HG03095 (cell line): ENCODE results near the gene CNDP2.

Experiments
- ATAC-seq: cut with Tn5 transposase; IDR thresholded peaks from one replicate; pipeline ENCODE4 v1.9.1; 2021; ENCODE audit warnings: moderate library complexity; ENCODE audit not compliant: unreplicated experiment

The CNDP2 gene

GRCh38 chr18:74532511-74533025 is 36.4 kb downstream of the CNDP2 start:
- ATAC-seq: no peak

- no peak for ATAC-seq
Observed at GRCh38 chr18:74533666-74534065, 37.5 kb downstream of the CNDP2 start.

- no peak for ATAC-seq
Observed at GRCh38 chr18:74534150-74534969, 38.2 kb downstream of the CNDP2 start, which contains the start of gene CNDP1. Gene CNDP1, plus strand, starts transcription at chr18:74534500. Its CDS starts 168 bp downstream, at chr18:74534668.

- ATAC-seq: peak; percentile 64
Observed at GRCh38 chr18:74534981-74535649, 39.0 kb downstream of the CNDP2 start.

- no peak for ATAC-seq
Observed at GRCh38 chr18:74539289-74539688, 43.1 kb downstream of the CNDP2 start.

GRCh38 chr18:74540652-74541421 is 44.7 kb downstream of the CNDP2 start:
- ATAC-seq: no peak

- ATAC-seq: no peak
Observed at GRCh38 chr18:74541703-74542555, 45.8 kb downstream of the CNDP2 start.

GRCh38 chr18:74544898-74545297 is 48.7 kb downstream of the CNDP2 start:
- no peak for ATAC-seq

- ATAC-seq: no peak
Observed at GRCh38 chr18:74546007-74546406, 49.8 kb downstream of the CNDP2 start.

- no peak for ATAC-seq
Observed at GRCh38 chr18:74546751-74547530, 50.8 kb downstream of the CNDP2 start.

- ATAC-seq: no peak
Observed at GRCh38 chr18:74547860-74548259, 51.7 kb downstream of the CNDP2 start.

- ATAC-seq: no peak
Observed at GRCh38 chr18:74549591-74550104, 53.5 kb downstream of the CNDP2 start.

GRCh38 chr18:74550886-74551285 is 54.7 kb downstream of the CNDP2 start:
- ATAC-seq: no peak

GRCh38 chr18:74551452-74551851 is 55.3 kb downstream of the CNDP2 start:
- no peak for ATAC-seq

- ATAC-seq: peak; percentile 99
Observed at GRCh38 chr18:74551936-74552555, 55.9 kb downstream of the CNDP2 start.

- no peak for ATAC-seq
Observed at GRCh38 chr18:74556126-74556525, 60.0 kb downstream of the CNDP2 start.

- no peak for ATAC-seq
Observed at GRCh38 chr18:74558096-74558495, 61.9 kb downstream of the CNDP2 start.

GRCh38 chr18:74562131-74562730 is 66.1 kb downstream of the CNDP2 start:
- ATAC-seq: no peak
